SH-SY5Y (cell line): ENCODE measurements around the gene AAK1.

Source experiments
- GATA2 ChIP-seq: IDR thresholded peaks from 2 replicates; pipeline ENCODE4 v1.6.1; 2011; ENCODE audit warnings: mild to moderate bottlenecking, low read depth, low read length
- GATA3 ChIP-seq: IDR thresholded peaks from 2 replicates; pipeline ENCODE4 v1.6.1; 2011; ENCODE audit warnings: low read depth, mild to moderate bottlenecking, low read length, moderate library complexity

DNA sequence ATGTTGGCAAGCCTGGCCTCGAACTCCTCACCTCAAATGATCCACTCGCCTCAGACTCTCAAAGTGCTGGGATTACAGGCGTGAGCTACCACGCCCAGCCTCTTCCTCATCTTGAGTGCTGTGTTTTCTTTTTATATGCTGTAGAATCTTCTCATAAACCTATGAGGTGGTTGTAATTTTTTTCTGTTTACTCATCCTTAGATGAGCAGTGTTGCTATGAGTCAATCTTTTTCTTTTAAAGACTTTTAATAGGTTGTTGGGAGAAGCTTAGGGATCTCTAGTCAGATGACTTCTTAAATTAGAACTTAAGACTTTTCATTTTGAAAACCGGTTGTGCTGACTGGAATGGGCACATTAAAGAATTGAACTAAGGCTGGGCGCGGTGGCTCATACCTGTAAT lies 8.7 kb upstream of the AAK1 start:
- TF ChIP-seq GATA2, result no peak
- TF ChIP-seq GATA3, result no peak
